Glutamatergic neuron (in vitro differentiated cells): ENCODE results near the gene STX7. TPM values are rescaled to one million over a fixed set of nuclear protein-coding genes. Genes with fewer than 3 reads are reported as not detected.
"Not testable (repeated sequence)": the region's sequence is repeated elsewhere in the genome, so short reads cannot be mapped to it uniquely, and the experiment has no call there.

Source experiments
- DNase-seq: peaks from one replicate; pipeline ENCODE4 v3.0.0; 2022
- H3K27ac Mint-ChIP-seq: one replicate; pipeline ENCODE4 v1.8.0; 2020; ENCODE audit warnings: mild to moderate bottlenecking, mixed read lengths, inconsistent platforms; ENCODE audit not compliant: unreplicated experiment
- H3K27me3 Mint-ChIP-seq: one replicate; pipeline ENCODE4 v1.8.0; 2020; ENCODE audit warnings: mild to moderate bottlenecking, moderate library complexity, mixed read lengths, inconsistent platforms; ENCODE audit not compliant: unreplicated experiment
- H3K36me3 Mint-ChIP-seq: one replicate; pipeline ENCODE4 v1.8.0; 2020; ENCODE audit warnings: mild to moderate bottlenecking, mixed read lengths, inconsistent platforms; ENCODE audit not compliant: unreplicated experiment
- H3K4me1 Mint-ChIP-seq: one replicate; pipeline ENCODE4 v1.8.0; 2020; ENCODE audit warnings: mild to moderate bottlenecking, low read depth, mixed read lengths, inconsistent platforms; ENCODE audit not compliant: unreplicated experiment
- H3K4me3 Mint-ChIP-seq: one replicate; pipeline ENCODE4 v1.8.0; 2020; ENCODE audit warnings: mild to moderate bottlenecking, mixed read lengths, inconsistent platforms; ENCODE audit not compliant: unreplicated experiment
- H3K9me3 Mint-ChIP-seq: one replicate; pipeline ENCODE4 v1.8.0; 2020; ENCODE audit warnings: mild to moderate bottlenecking, moderate library complexity, mixed read lengths, inconsistent platforms; ENCODE audit not compliant: unreplicated experiment
- CTCF ChIP-seq: fragments of 200-600 bp; sonication (generic); IDR thresholded peaks from one replicate; pipeline ENCODE4 v1.5.0; 2021; ENCODE audit not compliant: partially characterized antibody, unreplicated experiment
- total RNA-seq: library from RNA; stranded (reverse); fragmentation: NEBNext Ultra II Directional; extraction: Animal tissue kit (Norgen Biotek cat#: 25700); gene quantifications from one replicate; pipeline ENCODE4 v1.2.1, GENCODE V29; 2021; ENCODE audit not compliant: unreplicated experiment

Gene STX7
- total RNA-seq, 1 donor from 2014 or later = 62.7 TPM

- no peak for DNase-seq
- Mint-ChIP-seq H3K4me1 (no peaks in the 10 kb centered on the region), H3K4me3 (no peak overlapping the region), H3K36me3 (no peaks in the 10 kb centered on the region), H3K9me3 (no peaks in the 10 kb centered on the region), H3K27me3 (no peaks in the 10 kb centered on the region), H3K27ac (no peak overlapping the region)
- no peak for TF ChIP-seq CTCF
Measured at GRCh38 chr6:132544826-132545225, 31.9 kb upstream of the STX7 start.

- DNase-seq = no peak
- no peaks in the 10 kb centered on the region for H3K27me3 Mint-ChIP-seq
- no peak for TF ChIP-seq CTCF
- H3K9me3 Mint-ChIP-seq = peaks cover 4% of the 10 kb centered on the region
- H3K4me3 Mint-ChIP-seq = no peak within 1 kb of the TSS
- H3K27ac Mint-ChIP-seq = no peak within 1 kb of the TSS
- H3K4me1 Mint-ChIP-seq = no peaks in the 10 kb centered on the region
- peaks cover 9% of the 10 kb centered on the region for H3K36me3 Mint-ChIP-seq
Measured at GRCh38 chr6:132537977-132538376, 25.1 kb upstream of the STX7 start, which contains the start of gene TAAR9. Gene TAAR9, plus strand, starts transcription at chr6:132538277. Its CDS starts 13 bp downstream, at chr6:132538290.

- Mint-ChIP-seq H3K4me1 (no peaks in the 10 kb centered on the region), H3K27me3 (no peaks in the 10 kb centered on the region), H3K27ac (no peak overlapping the region), H3K4me3 (no peak overlapping the region), H3K9me3 (peaks cover 4% of the 10 kb centered on the region), H3K36me3 (peaks cover 9% of the 10 kb centered on the region)
- no peak for TF ChIP-seq CTCF
- DNase-seq = no peak
Measured at GRCh38 chr6:132537145-132537544, 24.2 kb upstream of the STX7 start.

- not testable (repeated sequence) for H3K27ac Mint-ChIP-seq, H3K4me3 Mint-ChIP-seq, H3K27me3 Mint-ChIP-seq, H3K36me3 Mint-ChIP-seq, H3K4me1 Mint-ChIP-seq, DNase-seq, H3K9me3 Mint-ChIP-seq
Measured at GRCh38 chr6:132534546-132534945, 21.6 kb upstream of the STX7 start.

GRCh38 chr6:132530293-132530974 is 17.5 kb upstream of the STX7 start:
- H3K4me1 Mint-ChIP-seq = no peaks in the 10 kb centered on the region
- peak; percentile 94 for TF ChIP-seq CTCF
- no peak overlapping the region for H3K4me3 Mint-ChIP-seq
- H3K36me3 Mint-ChIP-seq = peaks cover 6% of the 10 kb centered on the region
- no peak overlapping the region for H3K27ac Mint-ChIP-seq
- H3K27me3 Mint-ChIP-seq = peaks cover 3% of the 10 kb centered on the region
- peak; percentile 57 for DNase-seq
- H3K9me3 Mint-ChIP-seq = peaks cover 4% of the 10 kb centered on the region
